Measurements from ENCODE around the gene ITGA2. TPM values are rescaled to one million over a fixed set of nuclear protein-coding genes. Genes with fewer than 3 reads are reported as not detected.
A peak's percentile ranks its signal among the peaks of the same experiment; 100 is the strongest.

Gene ITGA2
- total and polyA plus RNA-seq, 9 of the 15 experiments (the other 6 are each of a cell fraction or from before 2014, with no cell fraction given) = 0.01 to 0.09 (median 0.03) TPM; not detected in 5

DNA sequence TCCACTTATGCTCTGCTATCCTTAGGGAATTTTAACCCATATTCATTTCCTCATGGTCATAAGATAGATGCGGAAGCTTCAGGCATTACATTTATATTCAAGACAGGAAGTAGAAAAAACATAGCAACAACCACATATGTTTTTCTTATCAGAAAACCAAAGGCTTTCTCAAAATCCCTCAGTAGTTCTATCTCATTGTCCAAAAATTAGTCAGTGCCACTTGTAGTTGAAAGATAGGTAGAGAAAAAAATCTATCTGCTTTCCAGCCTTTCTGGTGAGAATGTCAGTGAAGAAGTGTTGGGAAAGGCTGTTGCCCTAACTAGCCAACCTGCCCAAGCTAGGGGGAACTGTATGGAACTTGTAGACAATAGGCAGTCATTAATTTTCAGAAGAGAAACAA is 143.9 kb downstream of the ITGA2 start (continued):
- no peak for TF ChIP-seq YY1 (IDR thresholded peaks at IDR 0.05; ENCODE audit: borderline replicate concordance in 1 of 3, control insufficient read depth in 1 of 3, extremely low read depth in 1 of 3, insufficient read depth in 3 of 3, insufficient read length in 1 of 3, insufficient replicate concordance in 2 of 3, low read depth in 1 of 3, low read length in 2 of 3)
- TF ChIP-seq CCAR2 (IDR thresholded peaks at IDR 0.05; ENCODE audit: low read depth, low read length) = no peak
- TF ChIP-seq DLX4 (CRISPR knock-in tag; IDR thresholded peaks at IDR 0.05) = no peak
- TF ChIP-seq POLR3G (IDR thresholded peaks at IDR 0.05; ENCODE audit: extremely low read depth, insufficient read length, insufficient replicate concordance) = no peak
- no peak for TF ChIP-seq WHSC1 (IDR thresholded peaks at IDR 0.05; ENCODE audit: low read length)
- peak; percentile 75 for TF ChIP-seq MTA2 (IDR thresholded peaks at IDR 0.05; ENCODE audit: low read depth)
- no peak for TF ChIP-seq JUN (IDR thresholded peaks at IDR 0.05; ENCODE audit: borderline replicate concordance, low read depth, low read length)
- no peak for TF ChIP-seq JUN (CRISPR knock-in tag; IDR thresholded peaks at IDR 0.05; ENCODE audit: borderline replicate concordance)
- no peak for TF ChIP-seq MAFK (IDR thresholded peaks at IDR 0.05; ENCODE audit: low read length)
- TF ChIP-seq RFX5 (IDR thresholded peaks at IDR 0.05; ENCODE audit: low read depth, low read length) = no peak
- no peak for TF ChIP-seq ZNF512 (tag; IDR thresholded peaks at IDR 0.05)
- TF ChIP-seq, protein P1, sequence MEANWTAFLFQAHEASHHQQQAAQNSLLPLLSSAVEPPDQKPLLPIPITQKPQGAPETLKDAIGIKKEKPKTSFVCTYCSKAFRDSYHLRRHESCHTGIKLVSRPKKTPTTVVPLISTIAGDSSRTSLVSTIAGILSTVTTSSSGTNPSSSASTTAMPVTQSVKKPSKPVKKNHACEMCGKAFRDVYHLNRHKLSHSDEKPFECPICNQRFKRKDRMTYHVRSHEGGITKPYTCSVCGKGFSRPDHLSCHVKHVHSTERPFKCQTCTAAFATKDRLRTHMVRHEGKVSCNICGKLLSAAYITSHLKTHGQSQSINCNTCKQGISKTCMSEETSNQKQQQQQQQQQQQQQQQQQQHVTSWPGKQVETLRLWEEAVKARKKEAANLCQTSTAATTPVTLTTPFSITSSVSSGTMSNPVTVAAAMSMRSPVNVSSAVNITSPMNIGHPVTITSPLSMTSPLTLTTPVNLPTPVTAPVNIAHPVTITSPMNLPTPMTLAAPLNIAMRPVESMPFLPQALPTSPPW (CRISPR knock-in tag; IDR thresholded peaks at IDR 0.05) = no peak
- TF ChIP-seq KLF10 (CRISPR knock-in tag; IDR thresholded peaks at IDR 0.05) = no peak
- TF ChIP-seq THAP12 (CRISPR knock-in tag; IDR thresholded peaks at IDR 0.05) = no peak
- no peak for TF ChIP-seq RAD51 (IDR thresholded peaks at IDR 0.05; ENCODE audit: borderline replicate concordance, low read depth)
- no peak for TF ChIP-seq E2F4 (CRISPR knock-in tag; IDR thresholded peaks at IDR 0.05; ENCODE audit: low read depth)
- no peak for TF ChIP-seq MCM3 (IDR thresholded peaks at IDR 0.05)
- TF ChIP-seq TFAP4 (CRISPR knock-in tag; IDR thresholded peaks at IDR 0.05; ENCODE audit: borderline replicate concordance) = no peak

Data from K562 (cell line).